Putamen (tissue), 1 donor: Measurements from ENCODE around the gene TMEM271.
"Not testable (repeated sequence)": the region's sequence is repeated elsewhere in the genome, so short reads cannot be mapped to it uniquely, and the experiment has no call there.

Source experiments
- DNase-seq: peaks from one replicate; pipeline ENCODE4 v3.0.0-alpha.2; 2016; ENCODE audit warnings: low spot score

The TMEM271 gene

GRCh38 chr4:566035-566434, 10.1 kb downstream of the TMEM271 start:
- DNase-seq = no peak

- DNase-seq = not testable (repeated sequence)
Observed at GRCh38 chr4:565614-566013, 10.5 kb downstream of the TMEM271 start.

GRCh38 chr4:562458-562857, 13.6 kb downstream of the TMEM271 start:
- DNase-seq = not testable (repeated sequence)

GRCh38 chr4:561426-561825, 14.7 kb downstream of the TMEM271 start:
- no peak for DNase-seq

- DNase-seq = peak; percentile 75
Observed at GRCh38 chr4:560731-561291, 15.3 kb downstream of the TMEM271 start.

GRCh38 chr4:560061-560460, 16.0 kb downstream of the TMEM271 start:
- DNase-seq = no peak

GRCh38 chr4:555566-556275, 20.4 kb downstream of the TMEM271 start:
- DNase-seq = no peak

- DNase-seq = not testable (repeated sequence)
Observed at GRCh38 chr4:554793-555320, 21.2 kb downstream of the TMEM271 start.

- no peak for DNase-seq
Observed at GRCh38 chr4:552019-552418, 24.1 kb downstream of the TMEM271 start.

- DNase-seq = not testable (repeated sequence)
Observed at GRCh38 chr4:550268-550667, 25.8 kb downstream of the TMEM271 start.

- DNase-seq = no peak
Observed at GRCh38 chr4:548976-549375, 27.1 kb downstream of the TMEM271 start.

- DNase-seq = no peak
Observed at GRCh38 chr4:545612-546011, 30.5 kb downstream of the TMEM271 start.

- no peak for DNase-seq
Observed at GRCh38 chr4:544386-545105, 31.5 kb downstream of the TMEM271 start.

- no peak for DNase-seq
Observed at GRCh38 chr4:541271-541670, 34.8 kb downstream of the TMEM271 start.

- no peak for DNase-seq
Observed at GRCh38 chr4:538542-539142, 37.5 kb downstream of the TMEM271 start.

- no peak for DNase-seq
Observed at GRCh38 chr4:537436-538264, 38.4 kb downstream of the TMEM271 start.

GRCh38 chr4:536351-536972, 39.6 kb downstream of the TMEM271 start:
- DNase-seq = no peak

GRCh38 chr4:535924-536281, 40.2 kb downstream of the TMEM271 start:
- DNase-seq = no peak

GRCh38 chr4:535181-535923, 40.7 kb downstream of the TMEM271 start:
- DNase-seq = no peak

- no peak for DNase-seq
Observed at GRCh38 chr4:534576-535151, 41.4 kb downstream of the TMEM271 start.
